Skeletal muscle tissue (tissue), 4 donors: ENCODE data around the gene RPTOR. TPM values are rescaled to one million over a fixed set of nuclear protein-coding genes. Genes with fewer than 3 reads are reported as not detected.
"Not testable (repeated sequence)": the region's sequence is repeated elsewhere in the genome, so short reads cannot be mapped to it uniquely, and the experiment has no call there.

ENCODE experiments used
- H3K27ac ChIP-seq: one replicate; pipeline ENCODE4 v1.7.0; 2013; ENCODE audit warnings: mild to moderate bottlenecking, low read depth, low read length, inconsistent platforms
- H3K27me3 ChIP-seq, 3 donors: one replicate each; pipeline ENCODE4 v1.7.0; 2013; ENCODE audit warnings: low read length in 3 of 3; ENCODE audit not compliant: control insufficient read depth in 3 of 3, insufficient read depth in 3 of 3
- H3K36me3 ChIP-seq, 3 donors: one replicate each; pipeline ENCODE4 v1.7.0; 2013; ENCODE audit warnings: low read length in 3 of 3; ENCODE audit not compliant: control insufficient read depth in 3 of 3, insufficient read depth in 3 of 3
- H3K4me1 ChIP-seq, 3 donors: one replicate each; pipeline ENCODE4 v1.7.0; 2013; ENCODE audit warnings: low read length in 3 of 3, mild to moderate bottlenecking in 3 of 3; ENCODE audit not compliant: control insufficient read depth in 3 of 3, insufficient read depth in 3 of 3
- H3K4me3 ChIP-seq, 3 donors: one replicate each; pipeline ENCODE4 v1.7.0; 2013; ENCODE audit warnings: low read length in 3 of 3
- H3K9ac ChIP-seq, 3 donors: one replicate each; pipeline ENCODE4 v1.7.0; 2013; ENCODE audit warnings: low read length in 3 of 3, mild to moderate bottlenecking in 3 of 3, moderate library complexity in 2 of 3, low read depth in 1 of 3
- H3K9me3 ChIP-seq, 3 donors: one replicate each; pipeline ENCODE4 v1.7.0; 2013; ENCODE audit warnings: low read length in 3 of 3; ENCODE audit not compliant: control insufficient read depth in 3 of 3
- total RNA-seq: library from RNA; depleted of rRNA; stranded (reverse); fragments of >200 nt; gene quantifications from one replicate; pipeline ENCODE4 v1.2.3, GENCODE V29; 2014
- donor health status: Osteomylitis.

Gene RPTOR
- total RNA-seq, 1 donor from 2014 or later, result 24.5 TPM

DNA sequence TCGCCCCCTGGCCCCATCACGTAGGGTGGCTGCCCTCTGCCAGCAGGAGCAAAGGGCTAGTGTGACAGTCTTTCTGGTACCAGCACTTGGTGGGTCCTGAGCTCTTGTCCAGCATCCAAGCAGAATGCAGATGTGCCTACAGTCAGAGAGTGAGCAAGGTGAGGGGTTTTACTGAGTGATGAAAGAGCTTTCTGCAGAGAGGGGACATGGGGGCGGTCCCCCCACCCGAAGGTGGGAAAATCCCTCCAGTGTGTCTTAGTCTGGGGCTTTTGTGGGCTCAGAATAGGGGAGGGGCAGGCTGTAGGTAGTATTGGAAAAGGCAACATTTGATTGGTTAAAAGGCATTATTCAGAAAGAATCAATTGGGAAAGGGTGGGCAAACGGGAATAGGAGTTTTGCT, 152.3 kb downstream of the RPTOR start:
- H3K4me1 ChIP-seq, result peaks cover 5 to 42% (median 12%) of the 10 kb centered on the region in 3 donors
- H3K36me3 ChIP-seq, result no peaks in the 10 kb centered on the region
- no peak overlapping the region for H3K4me3 ChIP-seq
- no peak overlapping the region for H3K27ac ChIP-seq
- H3K9ac ChIP-seq, result no peak overlapping the region
- no peaks in the 10 kb centered on the region for H3K27me3 ChIP-seq
- no peaks in the 10 kb centered on the region for H3K9me3 ChIP-seq

DNA sequence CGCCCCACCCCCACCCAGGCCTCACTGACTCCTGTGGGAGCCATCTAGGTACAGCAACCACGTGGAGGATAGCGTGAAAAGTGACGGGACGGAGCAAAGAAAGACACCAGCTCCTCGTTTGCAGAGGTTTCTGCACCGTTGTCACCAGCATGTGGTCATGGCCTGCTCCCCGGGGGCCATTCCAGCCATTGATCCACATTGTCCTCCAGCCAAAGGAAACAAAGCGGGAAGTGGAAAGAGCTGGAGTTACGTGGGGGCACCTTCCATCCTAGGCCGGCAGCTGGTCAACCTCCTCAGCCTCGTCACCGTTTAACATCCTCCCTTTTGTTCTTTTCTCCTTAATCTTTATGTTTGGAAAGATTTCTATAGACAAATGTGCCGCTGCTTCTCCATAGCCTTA, 153.7 kb downstream of the RPTOR start:
- Histone ChIP-seq H3K27ac (no peak overlapping the region), H3K4me3 (no peak overlapping the region), H3K36me3 (no peaks in the 10 kb centered on the region), H3K9me3 (no peaks in the 10 kb centered on the region), H3K27me3 (no peaks in the 10 kb centered on the region), H3K9ac (no peak overlapping the region), H3K4me1 (peaks cover 5 to 42% (median 12%) of the 10 kb centered on the region in 3 donors)

DNA sequence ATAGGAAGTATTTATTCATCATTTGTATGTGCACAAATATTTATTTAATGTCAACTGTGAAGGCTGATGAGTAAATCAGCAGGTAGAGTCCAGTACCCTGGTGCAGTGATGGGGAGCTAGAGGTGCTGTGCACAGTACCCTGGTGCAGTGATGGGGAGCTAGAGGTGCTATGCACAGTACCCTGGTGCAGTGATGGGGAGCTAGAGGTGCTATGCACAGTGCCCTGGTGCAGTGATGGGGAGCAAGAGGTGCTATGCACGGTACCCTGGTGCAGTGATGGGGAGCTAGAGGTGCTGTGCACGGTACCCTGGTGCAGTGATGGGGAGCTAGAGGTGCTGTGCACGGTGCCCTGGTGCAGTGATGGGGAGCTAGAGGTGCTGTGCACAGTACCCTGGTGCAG, 154.6 kb downstream of the RPTOR start:
- H3K27me3 ChIP-seq, H3K4me3 ChIP-seq, H3K27ac ChIP-seq, H3K36me3 ChIP-seq, H3K9ac ChIP-seq, H3K9me3 ChIP-seq: not testable (repeated sequence)
- peaks cover 5 to 34% (median 10%) of the 10 kb centered on the region in 3 donors for H3K4me1 ChIP-seq

DNA sequence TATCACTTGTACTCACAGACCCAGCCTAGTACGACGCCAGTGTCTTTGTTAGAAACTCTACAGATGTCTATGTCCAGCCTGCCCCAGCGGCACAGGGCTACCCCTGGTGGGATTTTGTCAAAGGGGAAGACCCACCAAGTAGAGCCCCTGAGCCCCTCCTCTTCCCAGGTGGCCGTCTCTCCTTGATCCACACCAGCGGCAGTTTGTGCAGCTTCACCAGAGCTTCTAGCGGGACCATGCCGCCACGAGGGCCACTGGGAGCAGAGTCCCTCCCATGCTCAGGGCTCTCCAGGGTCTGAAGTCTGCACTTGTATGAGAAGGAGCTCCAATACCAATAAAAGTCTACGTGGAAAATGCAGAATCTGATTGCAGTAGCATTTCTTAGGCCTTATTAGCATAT, 157.1 kb downstream of the RPTOR start:
- H3K36me3 ChIP-seq, result no peaks in the 10 kb centered on the region
- no peak overlapping the region for H3K4me3 ChIP-seq
- H3K27ac ChIP-seq, result no peak overlapping the region
- H3K9me3 ChIP-seq, result no peaks in the 10 kb centered on the region
- no peak overlapping the region for H3K9ac ChIP-seq
- peaks cover 0 to 11% (median 1%) of the 10 kb centered on the region in 3 donors for H3K4me1 ChIP-seq
- H3K27me3 ChIP-seq, result no peaks in the 10 kb centered on the region

DNA sequence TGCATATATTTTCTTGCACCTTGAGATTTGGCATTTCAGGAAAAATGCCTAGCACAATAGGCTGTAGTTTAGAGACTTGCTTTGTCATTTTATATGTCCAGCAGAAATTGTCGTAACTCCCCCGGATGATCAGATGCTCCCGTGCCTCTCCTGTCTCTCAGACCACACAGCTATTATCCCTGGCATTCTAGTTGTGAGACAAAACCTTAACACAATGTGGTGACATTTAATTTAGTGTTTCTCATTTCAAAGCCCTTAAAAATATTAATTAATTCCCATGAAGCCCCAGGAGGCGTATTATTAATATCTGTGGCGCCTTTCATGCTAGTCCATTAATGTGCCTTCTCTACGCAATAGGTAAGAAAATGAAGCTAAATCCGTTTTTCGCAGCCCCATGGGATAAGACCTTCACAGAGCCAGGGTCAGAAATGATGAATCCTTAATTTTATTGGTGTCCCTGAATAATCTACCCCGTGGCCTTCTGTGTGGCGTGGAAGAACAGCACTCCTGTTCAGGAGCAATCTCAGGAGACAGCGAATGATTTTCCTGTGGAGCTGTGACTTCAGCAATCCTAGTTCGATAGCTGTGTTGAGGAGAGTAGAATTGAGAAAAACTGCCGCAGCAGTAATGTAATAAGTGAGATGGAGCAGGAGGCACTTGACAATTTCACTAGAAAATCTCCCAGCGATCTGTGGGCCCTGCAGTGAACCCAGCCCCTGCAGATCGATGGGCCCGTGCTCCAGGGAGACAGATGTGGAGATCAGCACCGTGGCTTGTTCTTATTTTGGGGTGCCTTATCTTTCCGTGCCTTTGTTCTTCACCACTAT, 157.9 kb downstream of the RPTOR start:
- no peaks in the 10 kb centered on the region for H3K27me3 ChIP-seq
- H3K4me3 ChIP-seq, result no peak overlapping the region
- H3K9me3 ChIP-seq, result no peaks in the 10 kb centered on the region
- no peaks in the 10 kb centered on the region for H3K36me3 ChIP-seq
- no peak overlapping the region for H3K27ac ChIP-seq
- peaks cover 0 to 6% (median 0%) of the 10 kb centered on the region in 3 donors for H3K4me1 ChIP-seq
- no peak overlapping the region for H3K9ac ChIP-seq

DNA sequence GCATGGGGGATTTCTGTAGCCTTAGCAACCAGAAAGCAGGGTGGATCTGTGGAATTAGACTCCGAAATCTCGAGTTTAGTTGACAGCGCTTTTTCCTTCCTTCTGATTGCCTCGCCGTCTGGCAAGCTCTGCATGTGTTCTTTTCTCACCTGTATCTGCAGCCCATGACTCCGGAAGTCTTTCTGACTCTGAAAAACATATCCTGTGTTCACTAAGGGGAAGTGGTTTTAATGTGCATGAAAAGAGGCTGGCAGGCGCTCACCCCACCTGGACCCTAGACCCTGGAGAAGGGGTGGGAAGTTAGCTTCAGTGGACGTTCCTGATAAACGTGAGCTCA, 158.5 kb downstream of the RPTOR start:
- Histone ChIP-seq H3K4me1 (peaks cover 0 to 4% (median 0%) of the 10 kb centered on the region in 3 donors), H3K9me3 (no peaks in the 10 kb centered on the region), H3K27ac (no peak overlapping the region), H3K27me3 (no peaks in the 10 kb centered on the region), H3K36me3 (peaks cover 2 to 5% (median 3%) of the 10 kb centered on the region in 3 donors), H3K4me3 (no peak overlapping the region), H3K9ac (no peak overlapping the region)

DNA sequence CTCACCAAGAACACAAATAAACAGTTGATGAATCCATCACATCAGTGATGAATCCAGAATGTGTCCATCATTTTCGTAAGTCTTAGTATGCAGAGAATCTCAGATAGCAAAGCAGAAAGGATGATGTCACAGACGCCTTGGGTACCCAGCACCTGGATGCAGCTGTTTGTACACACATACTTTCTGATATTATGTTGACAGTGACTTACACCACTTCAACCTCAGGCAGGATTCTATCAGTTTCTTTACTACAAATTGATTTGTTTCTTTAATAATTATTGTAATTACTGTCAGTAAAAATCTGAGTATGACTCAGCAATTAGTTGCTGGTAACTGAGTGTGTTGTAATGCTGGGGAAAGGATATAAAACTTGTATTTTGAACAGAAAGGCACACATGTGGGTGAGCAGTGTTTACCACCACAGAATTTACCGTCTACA, 159.8 kb downstream of the RPTOR start:
- no peak overlapping the region for H3K4me3 ChIP-seq
- peaks cover 0 to 3% (median 0%) of the 10 kb centered on the region in 3 donors for H3K4me1 ChIP-seq
- no peaks in the 10 kb centered on the region for H3K9me3 ChIP-seq
- no peak overlapping the region for H3K27ac ChIP-seq
- no peak overlapping the region for H3K9ac ChIP-seq
- H3K36me3 ChIP-seq, result peaks cover 9 to 15% (median 9%) of the 10 kb centered on the region in 3 donors
- no peaks in the 10 kb centered on the region for H3K27me3 ChIP-seq

DNA sequence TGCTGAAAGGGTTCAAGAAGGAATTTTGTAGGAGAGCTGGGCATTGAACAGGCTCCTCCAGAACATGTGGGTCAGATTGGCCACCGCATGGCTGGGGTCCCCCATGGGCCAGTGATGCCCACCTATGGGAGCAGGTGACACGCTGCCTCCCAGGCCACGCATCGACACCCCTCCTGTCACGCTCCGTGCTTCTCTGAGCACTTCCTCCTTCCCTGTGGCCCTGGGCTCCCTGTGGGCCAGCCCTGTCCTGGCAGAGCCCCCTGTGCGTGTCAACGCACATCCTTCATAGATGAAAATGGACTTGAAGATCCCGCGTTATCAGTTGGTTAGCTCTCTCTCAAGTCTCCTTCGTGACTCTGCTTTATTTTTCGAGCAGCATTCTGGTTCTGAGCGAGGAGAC, 160.3 kb downstream of the RPTOR start:
- Histone ChIP-seq H3K9me3 (no peaks in the 10 kb centered on the region), H3K27me3 (no peaks in the 10 kb centered on the region), H3K36me3 (peaks cover 10 to 17% (median 10%) of the 10 kb centered on the region in 3 donors), H3K4me3 (no peak overlapping the region), H3K9ac (no peak overlapping the region), H3K27ac (no peak overlapping the region), H3K4me1 (peaks cover 0 to 3% (median 0%) of the 10 kb centered on the region in 3 donors)

DNA sequence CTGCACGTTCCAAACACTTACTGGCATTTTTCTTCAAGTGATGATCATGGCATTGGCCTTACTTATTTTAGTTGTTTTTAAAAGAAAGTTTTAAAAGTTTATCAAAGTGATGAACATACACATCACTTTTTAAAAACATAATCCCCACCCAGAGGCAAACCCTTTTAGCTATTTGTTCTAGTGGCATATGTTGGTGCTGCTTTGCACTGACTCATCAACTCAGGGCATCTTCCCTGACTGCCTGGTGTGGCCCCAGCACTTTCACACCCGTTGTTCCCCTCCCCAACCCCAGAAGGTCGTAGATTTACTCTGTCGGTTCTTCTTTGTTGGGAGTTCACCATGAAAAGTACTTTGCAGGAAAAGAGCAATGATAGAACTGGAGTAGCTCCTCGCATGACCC, 161.3 kb downstream of the RPTOR start:
- Histone ChIP-seq H3K36me3 (peaks cover 10 to 17% (median 10%) of the 10 kb centered on the region in 3 donors), H3K4me3 (no peak overlapping the region), H3K9me3 (no peaks in the 10 kb centered on the region), H3K27ac (no peak overlapping the region), H3K4me1 (peaks cover 0 to 3% (median 0%) of the 10 kb centered on the region in 3 donors), H3K9ac (no peak overlapping the region), H3K27me3 (no peaks in the 10 kb centered on the region)

DNA sequence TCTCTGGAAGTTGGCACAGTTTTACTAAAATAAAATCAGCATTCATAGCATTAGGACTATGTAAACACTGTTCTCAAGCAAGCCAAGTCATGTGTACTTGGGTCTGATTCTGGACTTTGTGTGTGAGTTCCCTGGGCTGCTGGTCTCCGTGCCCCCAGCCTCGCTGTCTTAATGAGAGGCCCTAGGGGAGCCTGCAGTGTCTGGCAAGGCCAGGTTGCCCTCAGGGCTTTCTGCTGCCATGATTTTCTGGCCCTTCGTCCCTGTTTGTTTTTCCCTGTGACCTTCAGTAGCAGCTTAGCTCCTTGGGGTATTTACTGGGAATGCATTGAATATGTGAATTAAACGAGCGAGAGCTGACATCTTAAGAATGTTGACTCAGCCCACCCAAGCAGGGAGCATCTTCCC, 161.8 kb downstream of the RPTOR start:
- Histone ChIP-seq H3K9me3 (no peaks in the 10 kb centered on the region), H3K27me3 (no peaks in the 10 kb centered on the region), H3K9ac (no peak overlapping the region)

More for the DNA sequence above, 161.8 kb downstream of the RPTOR start:
- peaks cover 10 to 17% (median 10%) of the 10 kb centered on the region in 3 donors for H3K36me3 ChIP-seq
- H3K27ac ChIP-seq, result no peak overlapping the region
- no peak overlapping the region for H3K4me3 ChIP-seq
- H3K4me1 ChIP-seq, result peaks cover 0 to 3% (median 0%) of the 10 kb centered on the region in 3 donors
